Progenitor cell of endocrine pancreas (in vitro differentiated cells): ENCODE results near the gene PCBP4. TPM values are rescaled to one million over a fixed set of nuclear protein-coding genes. Genes with fewer than 3 reads are reported as not detected.

Experiments used
- DNase-seq: peaks from one replicate; pipeline ENCODE4 v3.0.0; 2021; ENCODE audit warnings: low spot score; ENCODE audit not compliant: unreplicated experiment
- H3K27ac Mint-ChIP-seq: 2 replicates; pipeline ENCODE4 v1.8.0; 2021; ENCODE audit warnings: mild to moderate bottlenecking, moderate library complexity, mixed read lengths
- H3K27me3 Mint-ChIP-seq: 2 replicates; pipeline ENCODE4 v1.8.0; 2021; ENCODE audit warnings: mixed read lengths
- H3K36me3 Mint-ChIP-seq: 2 replicates; pipeline ENCODE4 v1.8.0; 2022; ENCODE audit warnings: mixed read lengths; ENCODE audit not compliant: insufficient read depth
- H3K4me1 Mint-ChIP-seq: 2 replicates; pipeline ENCODE4 v1.8.0; 2021; ENCODE audit warnings: low read depth, mixed read lengths
- H3K4me3 Mint-ChIP-seq: 2 replicates; pipeline ENCODE4 v1.8.0; 2021; ENCODE audit warnings: low read depth, mild to moderate bottlenecking, moderate library complexity, mixed read lengths
- H3K9me3 Mint-ChIP-seq: 2 replicates; pipeline ENCODE4 v1.8.0; 2021; ENCODE audit warnings: low read depth, mixed read lengths
- total RNA-seq: library from RNA; stranded (reverse); gene quantifications from 2 replicates; pipeline ENCODE4 v1.2.1, GENCODE V29; 2021
- TF ChIP-seq, protein P1 (sequence below): fragments of 200-600 bp; sonication (generic); IDR thresholded peaks from one replicate; pipeline ENCODE4 v1.5.0; 2021; ENCODE audit warnings: antibody characterized with exemption, mild to moderate bottlenecking; ENCODE audit not compliant: unreplicated experiment

Gene PCBP4
- total RNA-seq, 1 donor from 2014 or later = 160 TPM

DNA sequence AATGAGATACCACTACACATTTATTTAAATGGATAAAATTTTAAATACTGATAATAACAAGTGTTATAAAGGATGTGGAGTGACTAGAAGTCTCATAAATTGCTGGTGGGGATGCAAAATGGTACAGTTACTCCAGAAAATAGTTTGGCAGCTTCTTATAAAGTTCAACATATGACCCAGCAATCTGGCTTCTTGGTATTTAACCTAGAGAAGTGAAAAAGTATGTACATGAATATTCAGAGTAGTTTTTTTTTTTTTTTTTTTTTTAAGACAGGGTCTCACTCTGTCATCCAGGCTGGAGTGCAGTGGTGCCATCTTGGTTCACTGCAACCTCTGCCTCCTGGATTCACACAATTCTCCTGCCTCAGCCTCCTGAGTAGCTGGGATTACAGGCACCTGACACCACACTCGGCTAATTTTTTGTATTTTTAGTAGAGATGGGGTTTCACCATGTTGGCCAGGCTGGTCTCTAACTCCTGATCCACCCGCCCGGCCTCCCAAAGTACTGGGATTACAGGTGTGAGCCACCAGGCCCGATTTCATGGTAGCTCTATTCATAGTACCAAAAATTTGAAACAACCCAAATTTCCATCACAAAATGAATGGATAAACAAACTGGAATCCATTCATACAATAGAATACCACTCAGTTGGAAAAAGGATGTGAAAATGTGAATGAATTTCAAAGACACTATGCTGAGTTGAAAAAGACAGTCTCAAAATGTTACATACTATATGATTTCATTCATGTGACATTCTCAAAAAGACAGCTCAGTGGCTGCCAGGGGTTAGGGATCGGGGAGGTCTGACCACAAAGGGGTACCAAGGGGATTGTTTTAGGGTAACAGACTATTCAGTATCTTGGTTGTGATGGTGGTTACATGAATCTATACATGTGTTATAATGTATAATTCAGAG is 39.9 kb downstream of the PCBP4 start:
- no peak overlapping the region for H3K4me3 Mint-ChIP-seq
- no peak for DNase-seq
- H3K4me1 Mint-ChIP-seq = no peaks in the 10 kb centered on the region

DNA sequence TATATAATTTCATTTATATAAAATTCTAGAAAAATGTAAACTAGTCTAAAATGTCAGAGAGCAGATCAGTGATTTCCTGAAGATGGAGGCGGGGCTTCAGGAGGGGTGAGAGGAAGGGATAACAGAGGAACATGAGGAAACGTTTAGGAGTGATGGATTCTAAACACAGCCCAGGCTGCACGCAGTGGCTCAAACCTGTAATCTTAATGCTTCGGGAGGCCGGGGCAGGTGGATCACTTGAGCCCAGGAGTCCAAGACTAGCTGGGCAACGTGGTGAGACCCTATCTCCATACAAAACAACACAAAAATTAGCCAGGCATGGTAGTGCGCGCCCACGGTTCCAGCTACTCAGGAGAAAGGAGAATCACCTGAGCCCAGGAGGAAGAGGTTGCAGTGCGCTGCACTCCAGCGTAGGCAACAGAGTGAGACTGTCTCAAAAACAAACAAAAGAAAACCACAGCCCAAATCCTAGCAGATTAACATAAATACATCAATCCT is 46.1 kb downstream of the PCBP4 start:
- H3K27me3 Mint-ChIP-seq = no peaks in the 10 kb centered on the region
- no peak overlapping the region for H3K4me3 Mint-ChIP-seq
- H3K36me3 Mint-ChIP-seq = no peaks in the 10 kb centered on the region
- H3K27ac Mint-ChIP-seq = no peak overlapping the region
- peaks cover 5% of the 10 kb centered on the region for H3K4me1 Mint-ChIP-seq
- DNase-seq = no peak
- no peaks in the 10 kb centered on the region for H3K9me3 Mint-ChIP-seq
- TF ChIP-seq, protein P1, sequence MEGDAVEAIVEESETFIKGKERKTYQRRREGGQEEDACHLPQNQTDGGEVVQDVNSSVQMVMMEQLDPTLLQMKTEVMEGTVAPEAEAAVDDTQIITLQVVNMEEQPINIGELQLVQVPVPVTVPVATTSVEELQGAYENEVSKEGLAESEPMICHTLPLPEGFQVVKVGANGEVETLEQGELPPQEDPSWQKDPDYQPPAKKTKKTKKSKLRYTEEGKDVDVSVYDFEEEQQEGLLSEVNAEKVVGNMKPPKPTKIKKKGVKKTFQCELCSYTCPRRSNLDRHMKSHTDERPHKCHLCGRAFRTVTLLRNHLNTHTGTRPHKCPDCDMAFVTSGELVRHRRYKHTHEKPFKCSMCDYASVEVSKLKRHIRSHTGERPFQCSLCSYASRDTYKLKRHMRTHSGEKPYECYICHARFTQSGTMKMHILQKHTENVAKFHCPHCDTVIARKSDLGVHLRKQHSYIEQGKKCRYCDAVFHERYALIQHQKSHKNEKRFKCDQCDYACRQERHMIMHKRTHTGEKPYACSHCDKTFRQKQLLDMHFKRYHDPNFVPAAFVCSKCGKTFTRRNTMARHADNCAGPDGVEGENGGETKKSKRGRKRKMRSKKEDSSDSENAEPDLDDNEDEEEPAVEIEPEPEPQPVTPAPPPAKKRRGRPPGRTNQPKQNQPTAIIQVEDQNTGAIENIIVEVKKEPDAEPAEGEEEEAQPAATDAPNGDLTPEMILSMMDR = no peak

More for the DNA sequence above, 39.9 kb downstream of the PCBP4 start:
- no peak overlapping the region for H3K27ac Mint-ChIP-seq
- H3K36me3 Mint-ChIP-seq = no peaks in the 10 kb centered on the region
- H3K27me3 Mint-ChIP-seq = no peaks in the 10 kb centered on the region
- TF ChIP-seq, protein P1 = no peak
- no peaks in the 10 kb centered on the region for H3K9me3 Mint-ChIP-seq

DNA sequence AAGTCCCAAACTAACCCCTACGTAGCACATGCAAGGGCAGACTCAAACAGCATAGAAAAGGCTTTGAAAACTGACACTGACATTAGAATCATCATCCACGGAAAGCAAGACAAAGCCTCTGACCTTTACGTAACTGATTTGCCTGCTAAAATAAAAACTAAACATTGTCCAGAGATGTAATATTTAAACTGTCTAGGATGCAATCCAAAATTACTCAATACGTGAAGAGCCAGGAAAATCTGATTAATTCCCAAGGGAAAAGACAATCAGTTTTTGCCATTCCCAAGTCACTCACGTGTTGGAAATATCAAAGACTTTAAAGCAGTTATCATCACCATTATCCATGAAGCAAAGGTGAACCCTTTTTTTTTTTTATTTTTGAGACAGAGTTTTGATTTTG is 50.8 kb downstream of the PCBP4 start:
- Mint-ChIP-seq H3K9me3 (no peaks in the 10 kb centered on the region), H3K4me3 (no peak overlapping the region), H3K4me1 (peaks cover 5% of the 10 kb centered on the region), H3K27me3 (no peaks in the 10 kb centered on the region), H3K27ac (no peak overlapping the region), H3K36me3 (no peaks in the 10 kb centered on the region)
- no peak for DNase-seq
- TF ChIP-seq, protein P1 = no peak

DNA sequence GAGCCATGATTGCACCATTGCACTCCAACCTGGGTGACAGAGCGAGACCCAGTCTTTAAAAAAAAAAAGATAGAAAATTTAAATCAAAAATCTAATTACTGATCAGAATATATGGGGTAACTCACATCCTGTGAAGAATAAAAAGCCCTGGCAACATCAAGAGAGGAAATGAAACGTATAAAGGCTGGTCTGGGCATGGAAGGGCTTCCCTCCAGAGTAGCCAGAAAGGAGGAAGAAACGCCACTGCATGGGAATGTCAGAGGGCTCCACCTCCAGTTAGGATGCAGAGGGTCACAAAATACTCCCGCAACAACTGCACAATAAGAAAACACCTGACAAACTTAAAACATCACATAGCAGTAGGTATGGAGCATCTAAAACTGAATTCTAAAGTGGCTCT is 59.2 kb downstream of the PCBP4 start:
- H3K27ac Mint-ChIP-seq = no peak overlapping the region
- no peaks in the 10 kb centered on the region for H3K27me3 Mint-ChIP-seq
- no peaks in the 10 kb centered on the region for H3K4me1 Mint-ChIP-seq
- H3K4me3 Mint-ChIP-seq = no peak overlapping the region
- H3K36me3 Mint-ChIP-seq = no peaks in the 10 kb centered on the region
- H3K9me3 Mint-ChIP-seq = peaks cover 26% of the 10 kb centered on the region
- DNase-seq = no peak
- TF ChIP-seq, protein P1 = no peak

Other genes starting within 250 kb of the PCBP4 start
- gene IQCF6, start 188.2 kb downstream of the PCBP4 start, total RNA-seq = not detected in 2 replicates
- not detected in 2 replicates for gene IQCF2, start 105.8 kb downstream of the PCBP4 start, total RNA-seq
- not detected in 2 replicates for gene IQCF5, start 91.9 kb downstream of the PCBP4 start, total RNA-seq
- not detected in 2 replicates for gene IQCF1, start 64.1 kb downstream of the PCBP4 start, total RNA-seq
- gene RRP9, start 25.6 kb downstream of the PCBP4 start, total RNA-seq = 22.5 and 24.0 TPM in 2 replicates
- 5.4 and 7.9 TPM in 2 replicates for gene PARP3, start 25.1 kb downstream of the PCBP4 start, total RNA-seq
- 0.12 TPM in 1 of 2 replicates, not detected in the other for gene GPR62, start 12.1 kb downstream of the PCBP4 start, total RNA-seq
- gene ABHD14B, start 6.6 kb upstream of the PCBP4 start, total RNA-seq = 13.7 and 14.4 TPM in 2 replicates
- gene ABHD14A, start 7.6 kb upstream of the PCBP4 start, total RNA-seq = 16.4 and 19.4 TPM in 2 replicates
- 38.0 and 43.0 TPM in 2 replicates for gene ACY1, start 16.1 kb upstream of the PCBP4 start, total RNA-seq
- 1,205 and 1,236 TPM in 2 replicates for gene RPL29, start 28.4 kb upstream of the PCBP4 start, total RNA-seq
- gene DUSP7, start 89.1 kb upstream of the PCBP4 start, total RNA-seq = 10.1 and 10.3 TPM in 2 replicates
- 14.4 and 14.5 TPM in 2 replicates for gene POC1A, start 187.0 kb upstream of the PCBP4 start, total RNA-seq
- gene ALAS1, start 230.7 kb upstream of the PCBP4 start, total RNA-seq = 29.5 and 32.2 TPM in 2 replicates